ENCODE data around the gene GPC5. TPM values are rescaled to one million over a fixed set of nuclear protein-coding genes. Genes with fewer than 3 reads are reported as not detected.

GPC5 gene
- total and polyA plus RNA-seq, 4 donors, result 0.51 to 22.4 (median 2.0) TPM

DNA sequence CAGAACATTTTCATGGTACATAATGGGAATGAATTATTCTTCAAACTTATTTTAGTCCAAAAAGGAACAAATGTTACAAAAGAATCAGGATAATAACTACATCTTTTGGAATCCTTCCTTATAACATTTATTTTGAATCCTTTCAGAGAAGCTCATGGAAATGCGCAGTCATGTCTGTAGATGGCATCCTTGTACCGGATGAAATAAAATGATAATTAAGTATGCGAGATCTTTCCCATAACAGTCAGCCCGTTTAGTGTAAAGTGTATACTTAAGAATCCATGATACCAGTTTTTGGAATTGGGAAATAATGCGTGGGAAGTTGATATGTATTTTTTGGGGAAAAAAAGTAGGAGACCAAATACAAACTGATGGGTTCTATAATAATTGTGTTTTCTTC lies 418.8 kb downstream of the GPC5 start:
- 72% methylated on average over 5 of the region's 5 CpGs for WGBS
- no peak for DNase-seq (ENCODE audit: low spot score)
- no peaks in the 10 kb centered on the region for H3K36me3 ChIP-seq (ENCODE audit: control insufficient read depth in 4 of 4, insufficient read depth in 3 of 4, low read depth in 1 of 4, low read length in 3 of 4)

DNA sequence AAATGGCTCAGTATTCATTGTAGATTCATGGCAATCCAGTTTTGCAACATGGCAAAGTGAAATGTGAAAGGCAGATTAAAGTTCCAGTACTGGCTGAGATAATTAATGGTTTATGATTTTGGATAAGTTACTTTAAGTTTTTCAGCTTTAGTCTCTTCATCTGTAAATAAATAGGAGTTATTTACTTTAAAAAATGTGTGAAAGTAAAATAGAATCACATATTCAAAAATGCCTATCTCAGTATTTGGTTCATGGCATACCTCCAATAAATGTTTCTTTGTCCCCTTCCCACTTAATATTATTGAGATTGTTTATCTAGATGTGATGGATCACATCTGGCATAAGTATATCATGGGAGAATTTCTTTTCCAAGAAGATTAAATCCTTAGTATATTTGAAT lies 426.0 kb downstream of the GPC5 start:
- no peak for TF ChIP-seq RXRA (IDR thresholded peaks at IDR 0.05)
- Histone ChIP-seq H3K9ac (ENCODE audit: low read depth in 1 of 2, low read length in 2 of 2) (no peak overlapping the region), H3K4me3 (ENCODE audit: low read depth in 1 of 3, low read length in 3 of 3) (no peak overlapping the region), H3K27ac (ENCODE audit: low read depth in 1 of 2, low read length in 2 of 2) (no peak overlapping the region), H3K36me3 (ENCODE audit: control insufficient read depth in 4 of 4, insufficient read depth in 3 of 4, low read depth in 1 of 4, low read length in 3 of 4) (no peaks in the 10 kb centered on the region), H3K27me3 (ENCODE audit: control insufficient read depth in 4 of 4, insufficient read depth in 4 of 4, low read length in 3 of 4) (no peaks in the 10 kb centered on the region), H3K4me1 (ENCODE audit: control insufficient read depth in 4 of 4, insufficient read depth in 4 of 4, low read length in 3 of 4) (no peaks in the 10 kb centered on the region), H3K9me3 (ENCODE audit: control insufficient read depth in 4 of 4, low read length in 3 of 4) (no peaks in the 10 kb centered on the region)
- DNase-seq (ENCODE audit: low spot score), result no peak

More for the DNA sequence above, 418.8 kb downstream of the GPC5 start:
- no peak overlapping the region for H3K27ac ChIP-seq (ENCODE audit: low read depth in 1 of 2, low read length in 2 of 2)
- H3K9me3 ChIP-seq (ENCODE audit: control insufficient read depth in 4 of 4, low read length in 3 of 4), result no peaks in the 10 kb centered on the region
- H3K27me3 ChIP-seq (ENCODE audit: control insufficient read depth in 4 of 4, insufficient read depth in 4 of 4, low read length in 3 of 4), result no peaks in the 10 kb centered on the region
- no peaks in the 10 kb centered on the region for H3K4me1 ChIP-seq (ENCODE audit: control insufficient read depth in 4 of 4, insufficient read depth in 4 of 4, low read length in 3 of 4)
- H3K9ac ChIP-seq (ENCODE audit: low read depth in 1 of 2, low read length in 2 of 2), result no peak overlapping the region
- TF ChIP-seq NR2F2 (IDR thresholded peaks at IDR 0.05), result no peak
- TF ChIP-seq, protein P1, sequence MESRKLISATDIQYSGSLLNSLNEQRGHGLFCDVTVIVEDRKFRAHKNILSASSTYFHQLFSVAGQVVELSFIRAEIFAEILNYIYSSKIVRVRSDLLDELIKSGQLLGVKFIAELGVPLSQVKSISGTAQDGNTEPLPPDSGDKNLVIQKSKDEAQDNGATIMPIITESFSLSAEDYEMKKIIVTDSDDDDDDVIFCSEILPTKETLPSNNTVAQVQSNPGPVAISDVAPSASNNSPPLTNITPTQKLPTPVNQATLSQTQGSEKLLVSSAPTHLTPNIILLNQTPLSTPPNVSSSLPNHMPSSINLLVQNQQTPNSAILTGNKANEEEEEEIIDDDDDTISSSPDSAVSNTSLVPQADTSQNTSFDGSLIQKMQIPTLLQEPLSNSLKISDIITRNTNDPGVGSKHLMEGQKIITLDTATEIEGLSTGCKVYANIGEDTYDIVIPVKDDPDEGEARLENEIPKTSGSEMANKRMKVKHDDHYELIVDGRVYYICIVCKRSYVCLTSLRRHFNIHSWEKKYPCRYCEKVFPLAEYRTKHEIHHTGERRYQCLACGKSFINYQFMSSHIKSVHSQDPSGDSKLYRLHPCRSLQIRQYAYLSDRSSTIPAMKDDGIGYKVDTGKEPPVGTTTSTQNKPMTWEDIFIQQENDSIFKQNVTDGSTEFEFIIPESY (IDR thresholded peaks at IDR 0.05), result no peak
- no peak for TF ChIP-seq YY1 (IDR thresholded peaks at IDR 0.05)
- TF ChIP-seq, protein P2, sequence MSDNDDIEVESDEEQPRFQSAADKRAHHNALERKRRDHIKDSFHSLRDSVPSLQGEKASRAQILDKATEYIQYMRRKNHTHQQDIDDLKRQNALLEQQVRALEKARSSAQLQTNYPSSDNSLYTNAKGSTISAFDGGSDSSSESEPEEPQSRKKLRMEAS (IDR thresholded peaks at IDR 0.05), result no peak
- TF ChIP-seq FOXA2 (IDR thresholded peaks at IDR 0.05), result no peak
- TF ChIP-seq HNF4A (conservative IDR thresholded peaks at IDR 0.05), result no peak
- TF ChIP-seq JUND (IDR thresholded peaks at IDR 0.05), result no peak
- TF ChIP-seq EGR1 (IDR thresholded peaks at IDR 0.05; ENCODE audit: low read depth in 2 of 2), result no peak
- TF ChIP-seq RXRA (IDR thresholded peaks at IDR 0.05), result no peak
- no peak for TF ChIP-seq SP1 (IDR thresholded peaks at IDR 0.05)
- TF ChIP-seq, protein P3, sequence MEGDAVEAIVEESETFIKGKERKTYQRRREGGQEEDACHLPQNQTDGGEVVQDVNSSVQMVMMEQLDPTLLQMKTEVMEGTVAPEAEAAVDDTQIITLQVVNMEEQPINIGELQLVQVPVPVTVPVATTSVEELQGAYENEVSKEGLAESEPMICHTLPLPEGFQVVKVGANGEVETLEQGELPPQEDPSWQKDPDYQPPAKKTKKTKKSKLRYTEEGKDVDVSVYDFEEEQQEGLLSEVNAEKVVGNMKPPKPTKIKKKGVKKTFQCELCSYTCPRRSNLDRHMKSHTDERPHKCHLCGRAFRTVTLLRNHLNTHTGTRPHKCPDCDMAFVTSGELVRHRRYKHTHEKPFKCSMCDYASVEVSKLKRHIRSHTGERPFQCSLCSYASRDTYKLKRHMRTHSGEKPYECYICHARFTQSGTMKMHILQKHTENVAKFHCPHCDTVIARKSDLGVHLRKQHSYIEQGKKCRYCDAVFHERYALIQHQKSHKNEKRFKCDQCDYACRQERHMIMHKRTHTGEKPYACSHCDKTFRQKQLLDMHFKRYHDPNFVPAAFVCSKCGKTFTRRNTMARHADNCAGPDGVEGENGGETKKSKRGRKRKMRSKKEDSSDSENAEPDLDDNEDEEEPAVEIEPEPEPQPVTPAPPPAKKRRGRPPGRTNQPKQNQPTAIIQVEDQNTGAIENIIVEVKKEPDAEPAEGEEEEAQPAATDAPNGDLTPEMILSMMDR (IDR thresholded peaks at IDR 0.05; ENCODE audit: low read depth, low read length, missing input control), result peak; percentile 13
- no peak for TF ChIP-seq GABPA (IDR thresholded peaks at IDR 0.05 in 1 of 2, conservative IDR thresholded peaks at IDR 0.05 in 1 of 2)
- TF ChIP-seq, protein P4, sequence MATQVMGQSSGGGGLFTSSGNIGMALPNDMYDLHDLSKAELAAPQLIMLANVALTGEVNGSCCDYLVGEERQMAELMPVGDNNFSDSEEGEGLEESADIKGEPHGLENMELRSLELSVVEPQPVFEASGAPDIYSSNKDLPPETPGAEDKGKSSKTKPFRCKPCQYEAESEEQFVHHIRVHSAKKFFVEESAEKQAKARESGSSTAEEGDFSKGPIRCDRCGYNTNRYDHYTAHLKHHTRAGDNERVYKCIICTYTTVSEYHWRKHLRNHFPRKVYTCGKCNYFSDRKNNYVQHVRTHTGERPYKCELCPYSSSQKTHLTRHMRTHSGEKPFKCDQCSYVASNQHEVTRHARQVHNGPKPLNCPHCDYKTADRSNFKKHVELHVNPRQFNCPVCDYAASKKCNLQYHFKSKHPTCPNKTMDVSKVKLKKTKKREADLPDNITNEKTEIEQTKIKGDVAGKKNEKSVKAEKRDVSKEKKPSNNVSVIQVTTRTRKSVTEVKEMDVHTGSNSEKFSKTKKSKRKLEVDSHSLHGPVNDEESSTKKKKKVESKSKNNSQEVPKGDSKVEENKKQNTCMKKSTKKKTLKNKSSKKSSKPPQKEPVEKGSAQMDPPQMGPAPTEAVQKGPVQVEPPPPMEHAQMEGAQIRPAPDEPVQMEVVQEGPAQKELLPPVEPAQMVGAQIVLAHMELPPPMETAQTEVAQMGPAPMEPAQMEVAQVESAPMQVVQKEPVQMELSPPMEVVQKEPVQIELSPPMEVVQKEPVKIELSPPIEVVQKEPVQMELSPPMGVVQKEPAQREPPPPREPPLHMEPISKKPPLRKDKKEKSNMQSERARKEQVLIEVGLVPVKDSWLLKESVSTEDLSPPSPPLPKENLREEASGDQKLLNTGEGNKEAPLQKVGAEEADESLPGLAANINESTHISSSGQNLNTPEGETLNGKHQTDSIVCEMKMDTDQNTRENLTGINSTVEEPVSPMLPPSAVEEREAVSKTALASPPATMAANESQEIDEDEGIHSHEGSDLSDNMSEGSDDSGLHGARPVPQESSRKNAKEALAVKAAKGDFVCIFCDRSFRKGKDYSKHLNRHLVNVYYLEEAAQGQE (IDR thresholded peaks at IDR 0.05), result no peak
- TF ChIP-seq HNF4G (IDR thresholded peaks at IDR 0.05), result no peak
- peak; percentile 47 to 57 for TF ChIP-seq RAD21 (IDR thresholded peaks at IDR 0.05)
- TF ChIP-seq, protein P5, sequence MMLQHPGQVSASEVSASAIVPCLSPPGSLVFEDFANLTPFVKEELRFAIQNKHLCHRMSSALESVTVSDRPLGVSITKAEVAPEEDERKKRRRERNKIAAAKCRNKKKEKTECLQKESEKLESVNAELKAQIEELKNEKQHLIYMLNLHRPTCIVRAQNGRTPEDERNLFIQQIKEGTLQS (IDR thresholded peaks at IDR 0.05), result no peak
- no peak for TF ChIP-seq FOXA1 (IDR thresholded peaks at IDR 0.05)
- no peak overlapping the region for H3K4me3 ChIP-seq (ENCODE audit: low read depth in 1 of 3, low read length in 3 of 3)
